ENCODE measurements around the gene MOG.

Gene MOG

DNA sequence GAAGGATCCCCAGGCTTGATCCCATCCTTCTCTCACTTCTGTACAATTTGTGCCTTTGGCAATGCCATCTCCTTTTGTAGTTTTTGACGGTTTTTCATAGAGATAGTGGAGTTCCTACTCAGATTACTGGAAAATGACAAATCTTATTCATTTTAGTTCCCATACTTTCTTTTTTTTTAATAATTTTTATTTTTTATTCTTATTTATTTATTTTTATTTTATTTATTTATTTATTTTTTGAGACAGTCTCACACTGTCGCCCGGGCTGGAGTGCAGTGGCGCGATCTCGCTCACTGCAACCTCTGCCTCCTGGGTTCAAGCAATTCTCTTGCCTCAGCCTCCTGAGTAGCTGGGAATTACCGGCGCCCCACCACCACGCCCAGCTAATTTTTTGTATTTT lies 19.6 kb upstream of the MOG start:
- Histone ChIP-seq H3K9me3 (ENCODE audit: control insufficient read depth, insufficient read depth, low read length) (no peaks in the 10 kb centered on the region), H3K27ac (ENCODE audit: low read depth, low read length) (no peak overlapping the region), H3K4me3 (ENCODE audit: low read length) (no peak overlapping the region), H4K20me1 (ENCODE audit: control insufficient read depth, insufficient read depth, low read depth, low read length) (no peaks in the 10 kb centered on the region), H3K4me2 (ENCODE audit: low read length) (no peak overlapping the region), H3K27me3 (ENCODE audit: control insufficient read depth, low read length) (no peaks in the 10 kb centered on the region), H3K4me1 (ENCODE audit: control insufficient read depth, low read length) (peaks cover 22% of the 10 kb centered on the region), H3K9me2 (replicated peaks; ENCODE audit: control insufficient read depth, low read length) (no peaks in the 10 kb centered on the region), H3F3A (ENCODE audit: control insufficient read depth, insufficient read depth) (peaks cover 13% of the 10 kb centered on the region), H3K79me2 (ENCODE audit: control insufficient read depth, low read length) (no peaks in the 10 kb centered on the region), H3K36me3 (ENCODE audit: control insufficient read depth, low read length) (no peaks in the 10 kb centered on the region)
- TF ChIP-seq EZH2phosphoT487 (IDR thresholded peaks at IDR 0.05; ENCODE audit: borderline replicate concordance, low read length) = no peak
- TF ChIP-seq, protein P1, sequence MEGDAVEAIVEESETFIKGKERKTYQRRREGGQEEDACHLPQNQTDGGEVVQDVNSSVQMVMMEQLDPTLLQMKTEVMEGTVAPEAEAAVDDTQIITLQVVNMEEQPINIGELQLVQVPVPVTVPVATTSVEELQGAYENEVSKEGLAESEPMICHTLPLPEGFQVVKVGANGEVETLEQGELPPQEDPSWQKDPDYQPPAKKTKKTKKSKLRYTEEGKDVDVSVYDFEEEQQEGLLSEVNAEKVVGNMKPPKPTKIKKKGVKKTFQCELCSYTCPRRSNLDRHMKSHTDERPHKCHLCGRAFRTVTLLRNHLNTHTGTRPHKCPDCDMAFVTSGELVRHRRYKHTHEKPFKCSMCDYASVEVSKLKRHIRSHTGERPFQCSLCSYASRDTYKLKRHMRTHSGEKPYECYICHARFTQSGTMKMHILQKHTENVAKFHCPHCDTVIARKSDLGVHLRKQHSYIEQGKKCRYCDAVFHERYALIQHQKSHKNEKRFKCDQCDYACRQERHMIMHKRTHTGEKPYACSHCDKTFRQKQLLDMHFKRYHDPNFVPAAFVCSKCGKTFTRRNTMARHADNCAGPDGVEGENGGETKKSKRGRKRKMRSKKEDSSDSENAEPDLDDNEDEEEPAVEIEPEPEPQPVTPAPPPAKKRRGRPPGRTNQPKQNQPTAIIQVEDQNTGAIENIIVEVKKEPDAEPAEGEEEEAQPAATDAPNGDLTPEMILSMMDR (IDR thresholded peaks at IDR 0.05; ENCODE audit: low read depth, low read length, poor library complexity, severe bottlenecking) = no peak

- Histone ChIP-seq H3K36me3 (ENCODE audit: control insufficient read depth, low read length) (no peaks in the 10 kb centered on the region), H3K4me3 (ENCODE audit: low read length) (no peak overlapping the region), H3K4me2 (ENCODE audit: low read length) (no peak overlapping the region), H3K27me3 (ENCODE audit: control insufficient read depth, low read length) (0 out of 2 replicates have a peak, but pooled peaks cover 3% of the 10 kb centered on the region), H3K9me2 (replicated peaks; ENCODE audit: control insufficient read depth, low read length) (no peaks in the 10 kb centered on the region), H3K4me1 (ENCODE audit: control insufficient read depth, low read length) (0 out of 2 replicates have a peak, but pooled peaks cover 3% of the 10 kb centered on the region), H3K79me2 (ENCODE audit: control insufficient read depth, low read length) (no peaks in the 10 kb centered on the region), H4K20me1 (ENCODE audit: control insufficient read depth, insufficient read depth, low read depth, low read length) (no peaks in the 10 kb centered on the region), H3K27ac (ENCODE audit: low read depth, low read length) (no peak overlapping the region), H3K9me3 (ENCODE audit: control insufficient read depth, insufficient read depth, low read length) (no peaks in the 10 kb centered on the region), H3F3A (ENCODE audit: control insufficient read depth, insufficient read depth) (no peaks in the 10 kb centered on the region)
- TF ChIP-seq, protein P1 (IDR thresholded peaks at IDR 0.05; ENCODE audit: low read depth, low read length, poor library complexity, severe bottlenecking) = no peak
- TF ChIP-seq EZH2phosphoT487 (IDR thresholded peaks at IDR 0.05; ENCODE audit: borderline replicate concordance, low read length) = no peak
Measured at GRCh38 chr6:29641430-29642148, 15.3 kb upstream of the MOG start.

DNA sequence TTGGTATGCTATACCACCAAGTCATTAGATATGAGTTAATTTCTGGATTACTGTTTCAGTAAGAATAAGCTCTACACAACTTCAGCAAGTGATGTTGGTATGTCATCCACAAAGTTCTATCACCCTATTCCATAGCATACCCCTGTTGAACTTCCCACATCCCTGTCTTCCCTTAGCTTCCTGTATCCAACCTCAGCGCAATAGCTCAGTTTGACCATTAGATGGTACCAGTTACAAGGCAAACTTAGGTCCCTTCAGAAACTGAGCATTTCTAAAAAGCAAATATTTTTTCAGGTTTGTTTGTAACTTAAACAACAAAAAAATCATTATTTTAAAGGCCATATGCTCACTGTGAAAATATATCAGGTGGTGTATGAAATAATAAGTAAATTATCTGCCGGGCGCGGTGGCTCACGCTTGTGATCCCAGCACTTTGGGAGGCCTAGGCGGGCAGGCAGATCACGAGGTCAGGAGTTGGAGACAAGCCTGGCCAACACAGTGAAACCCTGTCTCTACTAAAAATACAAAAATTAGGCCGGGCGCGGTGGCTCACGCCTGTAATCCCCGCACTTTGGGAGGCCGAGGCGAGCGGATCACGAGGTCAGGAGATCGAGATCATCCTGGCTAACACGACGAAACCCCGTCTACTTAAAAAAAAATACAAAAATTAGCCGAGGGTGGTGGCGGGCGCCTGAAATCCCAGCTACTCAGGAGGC lies 8.8 kb upstream of the MOG start:
- H3K4me2 ChIP-seq (ENCODE audit: low read length) = no peak overlapping the region

More for the DNA sequence above, 8.8 kb upstream of the MOG start:
- Histone ChIP-seq H3K27me3 (ENCODE audit: control insufficient read depth, low read length) (0 out of 2 replicates have a peak, but pooled peaks cover 2% of the 10 kb centered on the region), H3K4me3 (ENCODE audit: low read length) (no peak overlapping the region), H3K9me3 (ENCODE audit: control insufficient read depth, insufficient read depth, low read length) (no peaks in the 10 kb centered on the region), H3K79me2 (ENCODE audit: control insufficient read depth, low read length) (no peaks in the 10 kb centered on the region), H4K20me1 (ENCODE audit: control insufficient read depth, insufficient read depth, low read depth, low read length) (no peaks in the 10 kb centered on the region), H3F3A (ENCODE audit: control insufficient read depth, insufficient read depth) (peaks cover 2% of the 10 kb centered on the region; the same call in 1 of the 2 replicates), H3K4me1 (ENCODE audit: control insufficient read depth, low read length) (peaks cover 9% of the 10 kb centered on the region), H3K27ac (ENCODE audit: low read depth, low read length) (no peak overlapping the region), H3K9me2 (replicated peaks; ENCODE audit: control insufficient read depth, low read length) (no peaks in the 10 kb centered on the region), H3K36me3 (ENCODE audit: control insufficient read depth, low read length) (no peaks in the 10 kb centered on the region)
- no peak for TF ChIP-seq EZH2phosphoT487 (IDR thresholded peaks at IDR 0.05; ENCODE audit: borderline replicate concordance, low read length)
- TF ChIP-seq, protein P1 (IDR thresholded peaks at IDR 0.05; ENCODE audit: low read depth, low read length, poor library complexity, severe bottlenecking) = peak; percentile 58
